K562 (cell line): ENCODE data around the gene VPS18. TPM values are rescaled to one million over a fixed set of nuclear protein-coding genes. Genes with fewer than 3 reads are reported as not detected.

Source experiments
- ARID3B ChIP-seq: fragments of 250-450 bp; sonication (Bioruptor Pico); IDR thresholded peaks from 2 replicates; pipeline ENCODE4 v1.4.0; 2020; ENCODE audit warnings: borderline replicate concordance
- CCNT2 ChIP-seq: IDR thresholded peaks from 2 replicates; pipeline ENCODE4 v1.6.1; 2011; ENCODE audit warnings: borderline replicate concordance, low read depth, mild to moderate bottlenecking, moderate library complexity, mixed read lengths, low read length; ENCODE audit not compliant: insufficient read length; ENCODE audit errors: extremely low read depth
- CXXC5 ChIP-seq: fragments of 250-450 bp; sonication (Bioruptor Pico); IDR thresholded peaks from 2 replicates; pipeline ENCODE4 v1.8.0; 2022; ENCODE audit warnings: inconsistent platforms, mild to moderate bottlenecking, moderate library complexity
- ELF2 ChIP-seq: fragments of 250-450 bp; sonication (Bioruptor Pico); IDR thresholded peaks from 2 replicates; pipeline ENCODE4 v1.5.0; 2021; ENCODE audit warnings: mild to moderate bottlenecking
- GABPB1 ChIP-seq: sonication (generic); formaldehyde crosslinking; IDR thresholded peaks from 2 replicates; pipeline ENCODE4 v1.8.0; 2022; ENCODE audit warnings: mild to moderate bottlenecking, missing genetic modification reagents
- HES1 ChIP-seq: fragments of 450-650 bp; IDR thresholded peaks from 2 replicates; pipeline ENCODE4 v1.6.1; 2016; ENCODE audit warnings: low read depth, mild to moderate bottlenecking, moderate library complexity
- KAT8 ChIP-seq: fragments of 450-650 bp; IDR thresholded peaks from 2 replicates; pipeline ENCODE4 v1.6.1; 2016; ENCODE audit warnings: low read depth, mild to moderate bottlenecking
- KLF16 ChIP-seq: IDR thresholded peaks from 2 replicates; pipeline ENCODE4 v1.6.1; 2016; ENCODE audit warnings: antibody characterized with exemption
- NEUROD1 ChIP-seq: fragments of 150-350 bp; IDR thresholded peaks from 2 replicates; pipeline ENCODE4 v1.6.1; 2014; ENCODE audit warnings: borderline replicate concordance, low read length, low read depth; ENCODE audit not compliant: partially characterized antibody
- NFIC ChIP-seq: fragments of 450-650 bp; IDR thresholded peaks from 2 replicates; pipeline ENCODE4 v1.6.1; 2017; ENCODE audit warnings: mild to moderate bottlenecking, inconsistent platforms
- POLR3G ChIP-seq: IDR thresholded peaks from 2 replicates; pipeline ENCODE4 v1.6.1; 2011; ENCODE audit not compliant: insufficient read length, insufficient replicate concordance; ENCODE audit errors: extremely low read depth
- PPARD ChIP-seq: fragments of 250-450 bp; sonication (Bioruptor Pico); IDR thresholded peaks from 2 replicates; pipeline ENCODE4 v1.8.0; 2022; ENCODE audit warnings: inconsistent platforms, mild to moderate bottlenecking, moderate library complexity
- PTBP1 ChIP-seq: fragments of 200-400 bp; formaldehyde crosslinking; IDR thresholded peaks from 2 replicates; pipeline ENCODE4 v1.6.1; 2017; ENCODE audit warnings: low read depth, low read length
- PTTG1 ChIP-seq: fragments of 450-650 bp; IDR thresholded peaks from 2 replicates; pipeline ENCODE4 v1.6.1; 2016; ENCODE audit warnings: low read depth, mild to moderate bottlenecking, missing genetic modification characterization, missing compliant biosample characterization
- SRSF1 ChIP-seq: fragments of 200-400 bp; formaldehyde crosslinking; IDR thresholded peaks from 2 replicates; pipeline ENCODE4 v1.6.1; 2017; ENCODE audit warnings: mild to moderate bottlenecking, low read depth, low read length, moderate library complexity
- TFAM ChIP-seq: fragments of 250-450 bp; sonication (Bioruptor Pico); conservative IDR thresholded peaks from 2 replicates; pipeline ENCODE4 v1.5.0; 2021; ENCODE audit warnings: mild to moderate bottlenecking, moderate library complexity
- TFE3 ChIP-seq: fragments of 450-650 bp; formaldehyde crosslinking; IDR thresholded peaks from 2 replicates; pipeline ENCODE4 v1.4.0; 2020; ENCODE audit warnings: mild to moderate bottlenecking, mixed read lengths
- U2AF2 ChIP-seq: fragments of 200-400 bp; formaldehyde crosslinking; optimal IDR thresholded peaks from 2 replicates; pipeline ENCODE3; 2017; ENCODE audit warnings: low read depth, mild to moderate bottlenecking, low read length
- USF1 ChIP-seq: sonication (generic); formaldehyde crosslinking; IDR thresholded peaks from 2 replicates; pipeline ENCODE4 v1.9.0; 2022; ENCODE audit warnings: mild to moderate bottlenecking, missing genetic modification reagents
- ZNF12 ChIP-seq: sonication (generic); formaldehyde crosslinking; IDR thresholded peaks from 2 replicates; pipeline ENCODE4 v1.4.0; 2020; ENCODE audit warnings: mild to moderate bottlenecking, missing genetic modification reagents
- polyA plus RNA-seq, 8 experiments: library from polyadenylated mRNA; depleted of rRNA in 4 of 8; stranded (reverse) in 5 of 8; unstranded in 3 of 8; fragments of >200 nt; fragmentation: Nextera tagmentation in 2 of 8; fragmentation: Illumina TruSeq in 1 of 8; extraction: Ambion mirVana in 2 of 8; extraction: Trizol in 1 of 8; gene quantifications; 2 replicates each; pipeline versions ENCODE4 v1.2.1 to v1.2.3, GENCODE V29; 2011 to 2014; ENCODE audit warnings: inconsistent platforms in 1 of 8, missing spikeins in 1 of 8
- total RNA-seq, 7 experiments: library from RNA; depleted of rRNA in 6 of 7; stranded (reverse); fragments of >200 nt in 6 of 7; fragmentation: Illumina TruSeq in 2 of 7; extraction: Trizol in 2 of 7; gene quantifications; 2 replicates each; pipeline versions ENCODE4 v1.2.1 to v1.2.3, GENCODE V29; 2011 to 2021; ENCODE audit warnings: low replicate concordance in 1 of 7

The VPS18 gene
- total and polyA plus RNA-seq, 9 of the 15 experiments (the other 6 are each of a cell fraction or from before 2014, with no cell fraction given), result 0.73 to 19.9 (median 8.5) TPM

- TF ChIP-seq KLF16 (peak; percentile 38; the same call in 1 of the 2 replicates), ELF2 (CRISPR knock-in tag) (peak; percentile 83), ZNF12 (CRISPR knock-in tag) (0 out of 2 replicates have a peak, but pooled peaks have one; percentile 32), SRSF1 (no peak), NFIC (0 out of 2 replicates have a peak, but pooled peaks have one; percentile 3), PPARD (CRISPR knock-in tag) (no peak), ARID3B (CRISPR knock-in tag) (no peak), HES1 (peak; percentile 47; the same call in 1 of the 2 replicates), PTBP1 (no peak), POLR3G (no peak), KAT8 (no peak), U2AF2 (no peak), PTTG1 (no peak), TFE3 (CRISPR knock-in tag) (0 out of 2 replicates have a peak, but pooled peaks have one; percentile 2), CXXC5 (CRISPR knock-in tag) (peak; percentile 94), CCNT2 (peak; percentile 69), GABPB1 (CRISPR knock-in tag) (peak; percentile 95), USF1 (CRISPR knock-in tag) (peak; percentile 82), NEUROD1 (peak; percentile 32), TFAM (CRISPR knock-in tag) (no peak)
Observed at GRCh38 chr15:40893733-40894680, at the start of gene VPS18 (continued).
